ENCODE results near the gene ERC2.

ERC2 gene

DNA sequence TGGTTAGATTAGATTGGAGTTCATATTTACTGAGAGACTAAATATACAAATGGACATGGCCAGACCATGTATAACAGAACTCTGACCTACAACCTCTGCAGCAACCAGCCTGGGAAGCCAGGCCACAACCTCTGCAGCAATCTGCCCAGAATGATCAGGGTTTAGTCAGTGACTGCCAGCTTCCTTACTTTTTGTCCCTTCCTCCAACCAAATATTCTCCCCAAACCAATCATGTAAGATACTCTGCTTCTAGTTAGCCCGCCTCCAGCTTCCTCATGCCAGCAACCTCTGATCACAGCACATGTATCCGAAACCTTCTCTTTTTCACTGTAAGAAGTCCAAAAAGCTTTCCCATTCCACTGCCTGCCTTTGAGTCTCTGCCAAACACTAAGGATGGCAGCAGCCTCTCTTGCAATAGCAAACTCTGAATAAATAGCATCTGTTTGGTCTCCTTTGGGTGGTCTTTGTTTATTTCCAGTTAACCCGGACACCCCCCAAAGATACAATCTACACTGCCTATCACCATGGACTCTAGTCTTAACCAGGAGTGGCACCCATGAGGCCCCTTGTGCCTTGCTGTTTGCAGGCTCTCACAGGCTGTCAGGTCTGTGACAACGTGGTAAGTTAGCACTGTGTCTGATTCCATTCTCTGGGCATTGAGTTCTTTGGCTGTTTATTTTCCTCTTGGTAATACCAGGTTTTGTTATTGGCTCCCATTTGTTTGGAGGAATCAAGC, 102.2 kb downstream of the ERC2 start:
- no peak for DNase-seq

DNA sequence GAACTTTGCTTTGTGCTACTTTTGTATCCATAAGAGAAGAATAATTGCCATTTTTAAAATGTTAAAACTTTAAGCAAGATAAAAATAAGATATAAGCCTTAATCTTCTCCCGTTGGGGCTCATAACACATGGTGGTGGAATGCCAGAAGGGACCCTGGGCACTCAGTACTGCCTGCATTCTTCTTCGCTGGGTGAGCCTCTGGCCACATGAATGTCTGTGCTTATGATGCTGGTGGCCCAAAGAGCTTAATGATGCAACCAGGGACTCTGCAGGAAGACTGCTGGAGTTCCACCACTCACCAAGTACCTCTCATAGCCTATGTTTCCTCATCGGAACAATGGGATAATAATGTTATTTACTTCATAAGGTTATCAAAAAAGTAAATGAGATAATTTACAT, 103.6 kb downstream of the ERC2 start:
- no peak for DNase-seq

DNA sequence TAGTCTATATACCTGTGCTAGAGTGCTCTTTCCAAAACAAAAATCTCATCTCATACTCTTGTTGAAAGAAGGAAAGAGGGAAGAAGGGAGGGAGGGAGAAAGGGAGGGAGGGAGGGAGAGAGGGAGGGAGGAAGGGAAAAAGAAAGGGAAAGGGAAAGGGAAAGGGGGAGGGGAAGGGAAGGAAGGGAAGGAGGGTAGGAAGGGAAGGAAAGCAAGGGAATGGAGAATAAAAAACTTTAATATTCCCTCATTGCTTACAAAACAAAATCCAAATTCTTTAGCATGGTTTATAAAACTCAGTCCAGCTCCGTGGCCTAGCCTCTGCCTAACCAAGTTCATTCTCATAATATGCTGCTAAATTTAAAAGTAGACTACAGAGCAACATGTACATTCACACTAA, 104.5 kb downstream of the ERC2 start:
- no peak for DNase-seq

DNA sequence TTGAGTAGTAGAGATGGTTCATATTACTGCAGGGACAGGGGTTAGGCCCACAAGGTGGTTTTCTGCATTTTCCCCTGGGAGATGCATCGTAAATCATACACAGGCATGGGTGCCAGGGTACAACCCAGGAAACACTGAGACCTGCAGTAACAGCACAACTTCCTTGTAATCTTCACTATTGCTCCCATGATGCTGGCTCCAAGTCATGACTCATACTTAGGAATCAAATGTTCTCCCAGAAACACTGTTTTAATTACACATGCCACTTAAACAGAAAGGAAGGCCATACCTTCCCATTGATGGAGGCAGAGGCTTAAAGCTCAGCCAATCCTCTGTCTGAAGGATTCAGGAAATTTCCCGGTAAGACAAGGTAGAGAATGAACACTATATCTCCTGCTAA, 106.5 kb downstream of the ERC2 start:
- DNase-seq, result no peak

DNA sequence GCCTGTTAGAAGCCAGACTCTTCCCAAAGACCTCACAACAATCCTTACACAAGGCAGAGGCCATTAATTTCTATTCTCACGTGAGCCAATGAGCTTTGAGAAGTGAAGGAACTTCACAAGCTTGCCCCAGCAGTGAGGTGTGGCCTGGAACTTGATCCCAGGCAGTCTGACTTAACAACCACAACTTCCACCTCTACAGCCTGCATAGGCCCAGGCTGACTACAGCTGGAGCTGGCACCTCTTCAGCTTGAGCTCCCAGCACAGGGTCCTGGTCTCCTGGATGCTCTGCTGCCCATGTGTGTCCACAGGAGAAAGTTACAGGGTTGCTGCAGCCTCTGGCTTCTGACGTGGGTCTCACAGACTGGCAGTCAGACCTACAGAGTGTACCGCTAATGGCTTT, 111.0 kb downstream of the ERC2 start:
- no peak for DNase-seq

DNA sequence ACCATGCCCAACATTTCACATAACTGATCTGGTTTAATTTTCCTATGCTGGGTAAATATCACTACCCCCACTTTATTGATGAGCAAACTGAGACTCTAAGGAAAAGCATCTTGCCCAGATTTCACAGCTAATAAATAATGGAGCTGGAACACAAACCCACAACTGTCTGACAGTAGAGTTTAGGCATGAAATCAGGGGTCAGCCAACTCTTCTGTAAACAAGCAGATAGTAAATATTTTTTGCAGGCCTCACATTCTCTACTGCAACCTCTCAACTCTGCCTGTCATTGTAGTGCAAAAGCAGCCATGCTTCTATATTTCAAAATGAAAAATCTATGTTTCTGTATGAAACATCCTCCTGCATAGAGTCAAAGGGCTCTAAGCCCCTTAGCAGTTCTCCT, 111.5 kb downstream of the ERC2 start:
- DNase-seq, result no peak

DNA sequence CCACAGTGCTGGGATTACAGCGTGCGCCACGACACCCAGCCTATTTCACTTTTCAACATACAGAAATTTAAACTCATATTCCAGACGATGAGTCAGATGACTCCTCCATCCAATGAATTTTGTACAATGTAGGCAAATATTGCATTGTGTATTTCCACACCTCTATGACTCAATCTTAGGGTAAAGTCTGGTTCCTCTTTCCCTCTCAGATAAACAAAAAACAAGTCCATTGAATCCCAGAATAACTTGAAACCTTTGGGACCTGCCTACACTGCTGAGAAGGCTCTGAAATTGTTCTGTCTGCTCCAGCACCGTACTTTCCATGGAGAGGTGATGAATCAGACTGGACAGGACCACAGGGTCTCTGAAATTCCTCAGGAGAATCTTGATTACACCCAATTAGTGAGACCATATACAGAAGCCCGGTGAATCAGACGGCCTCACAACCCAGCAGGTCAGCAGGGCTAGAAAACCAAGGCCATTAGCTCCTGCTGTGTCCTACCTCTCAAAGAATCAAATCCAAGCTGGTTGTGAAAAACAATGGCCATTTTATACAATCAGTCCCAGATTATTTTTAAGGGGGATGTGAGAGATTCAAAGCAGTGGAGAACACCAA, 112.6 kb downstream of the ERC2 start:
- DNase-seq, result no peak

DNA sequence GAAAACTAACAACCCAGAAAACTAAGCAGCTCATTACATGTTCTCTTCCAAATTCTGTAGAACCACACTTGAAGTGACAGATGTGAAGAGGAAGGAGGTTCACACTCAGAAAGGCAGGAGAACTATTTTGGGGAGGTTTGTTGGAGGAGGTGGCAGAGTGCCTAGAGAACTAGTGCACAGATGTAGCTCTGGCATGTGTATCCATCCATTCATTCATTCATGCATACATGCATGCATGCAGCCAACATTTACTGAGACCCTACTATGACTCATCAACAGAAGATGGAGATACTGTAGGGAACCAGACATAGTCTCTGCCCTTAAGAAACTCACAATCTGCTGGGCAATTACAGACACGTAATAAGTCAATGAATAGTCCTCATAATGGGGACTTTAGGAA, 116.7 kb downstream of the ERC2 start:
- DNase-seq, result no peak

DNA sequence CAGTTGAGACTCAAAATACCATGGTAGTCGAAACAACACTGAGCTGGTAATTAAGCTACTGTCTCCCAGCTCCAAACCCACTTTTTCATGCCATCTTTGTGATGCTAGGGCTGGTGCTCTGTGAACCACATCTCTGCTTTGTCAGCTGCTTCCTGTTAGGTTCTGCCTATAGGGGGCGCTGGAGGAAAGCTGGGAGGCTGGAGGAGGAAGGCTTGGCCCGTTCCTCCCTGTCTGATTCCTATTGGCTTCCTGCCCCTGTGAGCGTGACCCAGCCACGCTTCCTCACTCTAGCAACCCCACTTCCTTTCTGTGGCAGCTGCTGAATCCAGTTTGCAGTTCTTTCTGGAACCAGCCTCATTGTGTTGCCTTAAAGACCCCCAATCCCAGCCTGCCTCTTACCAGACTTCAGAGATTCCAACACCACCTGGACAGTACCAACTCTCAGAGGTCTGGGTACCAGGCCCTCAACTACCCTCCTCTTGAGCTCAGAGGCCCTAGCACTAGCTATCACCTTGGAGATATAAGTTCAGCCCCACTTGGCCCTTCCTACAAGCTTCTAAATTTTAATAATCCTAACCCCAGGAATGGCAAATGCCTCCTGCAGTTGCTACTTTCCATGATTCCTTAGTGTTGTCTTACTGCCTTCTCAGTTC, 120.9 kb downstream of the ERC2 start:
- DNase-seq, result peak; percentile 47

DNA sequence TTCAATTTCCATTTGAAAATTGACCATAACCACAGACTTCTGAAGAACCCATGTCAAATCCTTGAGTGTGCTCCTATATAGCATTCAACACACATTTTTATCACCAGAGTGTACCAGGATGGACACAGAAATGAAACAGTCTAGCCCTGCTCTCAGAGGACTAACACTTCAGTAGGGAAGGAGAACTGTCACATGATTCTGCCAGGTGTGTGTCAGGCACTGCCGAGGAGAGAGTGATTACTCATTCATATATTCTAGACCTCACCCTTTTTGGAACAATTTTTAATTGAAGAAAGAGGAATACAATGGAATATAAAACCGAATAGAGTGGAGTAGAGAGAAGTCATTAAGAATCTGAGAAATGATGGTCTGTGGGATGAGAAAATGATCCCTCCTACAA, 125.8 kb downstream of the ERC2 start:
- DNase-seq, result no peak

DNA sequence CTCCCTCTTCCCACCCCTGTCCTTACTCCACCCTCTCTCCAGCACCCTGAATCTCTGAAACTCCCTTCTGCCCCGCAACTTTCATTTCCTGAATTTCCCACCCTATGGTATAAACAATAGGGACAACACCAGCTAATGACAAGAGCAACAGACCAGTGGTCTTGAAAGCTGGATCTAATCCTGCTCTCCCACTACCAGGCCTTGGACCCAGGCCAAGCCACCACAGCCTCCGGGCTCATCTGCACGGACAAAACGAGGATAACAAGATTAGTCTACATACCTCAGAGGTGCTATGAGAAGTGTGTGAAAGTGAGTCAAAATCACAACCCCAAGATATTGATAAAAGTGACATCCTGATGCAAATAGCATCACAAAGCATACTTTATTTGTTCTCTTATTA, 128.6 kb downstream of the ERC2 start:
- no peak for DNase-seq

DNA sequence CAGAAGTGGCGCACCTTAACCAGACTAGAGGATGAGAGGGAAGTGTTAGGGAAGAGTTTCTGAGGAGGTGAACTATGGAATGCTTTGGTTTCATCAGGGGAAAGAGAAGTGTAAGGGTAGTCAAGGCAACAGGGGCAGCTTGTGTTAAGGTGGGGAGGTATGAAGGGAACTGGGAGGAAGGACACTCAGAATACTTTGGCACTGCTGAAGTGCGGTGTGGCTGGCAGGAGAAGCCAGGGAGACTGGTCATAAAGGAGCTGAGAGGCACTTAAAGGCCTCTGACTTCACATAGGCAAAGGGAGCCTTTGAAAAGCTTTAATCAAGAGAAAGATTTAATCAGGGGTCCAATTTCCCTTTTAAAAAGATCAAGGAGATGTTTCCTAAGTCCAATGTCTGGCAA, 129.0 kb downstream of the ERC2 start:
- DNase-seq, result no peak

DNA sequence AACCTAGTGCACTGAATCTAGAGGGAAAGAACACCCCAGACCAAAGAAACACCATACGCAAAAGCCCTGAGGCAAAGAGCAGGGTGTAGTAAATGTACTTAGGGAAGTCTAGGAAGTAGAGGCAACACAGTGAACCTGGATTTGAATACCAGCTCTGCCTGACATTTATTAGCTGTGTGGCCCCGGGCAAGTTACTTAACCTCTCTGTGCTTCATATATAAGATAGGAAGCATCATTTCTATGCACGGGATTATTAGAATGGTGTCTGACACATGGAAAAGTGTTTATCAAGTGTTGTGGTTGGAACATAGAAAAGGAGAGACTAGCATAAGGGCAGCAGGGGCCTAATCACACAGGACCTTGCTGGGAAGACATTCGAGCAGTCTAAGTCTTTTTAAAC, 132.2 kb downstream of the ERC2 start:
- no peak for DNase-seq

DNA sequence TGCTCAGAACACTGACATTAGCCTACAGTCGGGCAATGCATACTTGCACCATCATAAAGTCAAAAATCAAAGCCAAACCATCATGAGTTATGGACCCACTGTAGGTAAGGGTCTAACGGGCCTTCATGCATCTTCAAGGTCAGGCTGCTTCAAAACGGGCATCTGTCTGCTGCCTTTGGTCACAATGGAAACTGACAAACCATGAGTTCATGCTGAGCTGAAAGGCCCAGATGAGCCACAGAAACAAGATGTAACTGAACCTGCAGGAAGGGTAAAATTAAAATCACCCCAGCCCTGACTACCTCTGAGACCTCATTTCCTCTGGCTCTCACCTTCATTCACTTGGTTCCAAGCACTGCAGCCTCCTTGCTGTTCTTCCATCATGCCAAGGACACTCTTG, 143.8 kb downstream of the ERC2 start:
- no peak for DNase-seq

DNA sequence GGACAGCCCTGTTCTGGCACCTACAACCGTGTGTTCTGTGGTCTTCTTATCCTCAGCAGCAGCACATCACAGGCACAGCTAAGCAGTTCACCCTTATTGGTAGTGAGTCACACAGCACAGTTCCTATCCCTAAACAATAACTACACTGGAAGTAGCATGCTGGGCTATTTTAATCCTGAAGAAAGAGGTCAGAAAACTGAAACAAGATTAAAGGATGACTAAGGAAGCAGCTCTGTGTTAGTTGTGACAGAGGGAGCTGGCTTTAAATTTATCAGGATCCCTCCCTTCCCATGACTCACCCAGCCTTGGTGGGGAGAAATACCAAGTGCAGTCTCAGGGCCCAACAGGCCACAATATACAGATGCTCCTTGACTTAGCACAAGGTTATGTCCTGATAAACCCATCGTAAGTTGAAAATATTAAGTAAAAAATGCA, 144.3 kb downstream of the ERC2 start:
- DNase-seq, result no peak

DNA sequence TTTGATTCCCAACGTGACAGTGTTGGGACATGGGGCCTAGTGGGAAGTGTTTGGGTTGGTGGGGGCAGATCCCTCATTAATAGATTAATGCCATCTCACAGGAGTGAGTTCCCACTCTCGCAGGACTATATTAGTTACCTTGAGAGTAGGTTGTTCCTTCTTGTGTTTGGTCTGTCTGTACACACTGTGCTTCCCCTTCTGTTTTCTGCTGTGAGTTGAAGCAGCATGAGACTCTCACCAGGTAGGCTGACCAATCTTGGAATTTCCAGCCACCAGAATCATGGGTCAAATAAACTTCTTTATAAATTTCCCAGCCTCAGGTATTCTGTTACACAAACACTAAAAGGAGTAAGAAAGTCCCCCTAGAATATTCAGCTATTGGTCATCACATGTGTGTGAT, 145.4 kb downstream of the ERC2 start:
- DNase-seq, result no peak

DNA sequence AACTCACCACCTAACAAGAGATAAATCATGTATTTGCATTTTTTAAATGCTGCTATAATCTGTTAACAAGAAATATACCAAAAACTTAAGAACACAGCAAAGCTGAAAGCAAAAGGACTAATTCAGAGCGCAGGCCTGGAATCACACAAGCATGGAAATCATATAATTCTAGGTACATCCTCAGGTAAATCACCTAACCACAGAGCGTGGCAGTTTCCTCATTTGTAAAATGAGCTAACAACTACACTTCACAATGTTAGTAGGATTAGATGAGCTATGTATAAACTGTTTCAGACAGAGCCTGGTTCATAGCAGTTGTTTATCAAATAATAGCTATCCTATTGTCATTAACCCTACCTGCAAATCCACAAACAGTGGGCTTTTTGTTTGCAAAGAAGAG, 146.4 kb downstream of the ERC2 start:
- no peak for DNase-seq

DNA sequence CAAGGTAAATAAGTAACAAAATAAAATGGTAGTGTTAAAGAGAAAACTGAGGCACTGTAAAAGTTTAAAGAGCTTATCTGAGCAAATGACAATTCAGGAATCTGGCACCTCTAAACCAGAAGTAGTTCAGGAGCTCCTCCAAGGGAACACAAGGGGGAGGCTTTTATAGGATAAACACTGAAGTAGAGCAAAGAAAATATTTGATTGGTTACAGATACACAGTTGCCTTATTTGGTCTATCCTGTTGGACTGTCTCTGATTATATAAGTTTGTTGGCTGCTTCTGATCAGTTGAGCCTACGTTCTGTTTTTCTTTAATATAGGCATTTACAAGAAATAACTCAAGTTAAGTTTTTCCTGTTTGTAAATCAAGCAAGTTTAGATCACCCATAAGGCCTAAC, 146.9 kb downstream of the ERC2 start:
- DNase-seq, result no peak

DNA sequence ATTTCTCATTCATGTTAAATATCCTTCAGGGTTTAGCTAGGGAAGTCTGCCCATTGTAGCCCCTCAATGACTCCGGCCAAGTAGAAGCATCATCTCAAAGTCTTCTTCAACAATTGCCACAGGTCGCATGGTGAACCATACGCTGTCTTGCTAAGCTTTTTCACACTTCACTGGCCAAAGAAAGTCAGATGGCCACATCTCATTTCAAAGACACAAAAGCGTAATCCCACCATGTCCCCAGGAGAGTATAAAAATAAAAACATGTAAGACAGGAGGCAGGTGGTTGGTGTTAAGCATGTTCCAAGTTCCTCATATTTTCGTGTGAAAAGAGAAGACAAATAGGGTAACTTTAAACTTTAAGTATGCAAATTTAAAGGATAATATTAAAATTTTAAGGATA, 147.4 kb downstream of the ERC2 start:
- DNase-seq, result no peak

DNA sequence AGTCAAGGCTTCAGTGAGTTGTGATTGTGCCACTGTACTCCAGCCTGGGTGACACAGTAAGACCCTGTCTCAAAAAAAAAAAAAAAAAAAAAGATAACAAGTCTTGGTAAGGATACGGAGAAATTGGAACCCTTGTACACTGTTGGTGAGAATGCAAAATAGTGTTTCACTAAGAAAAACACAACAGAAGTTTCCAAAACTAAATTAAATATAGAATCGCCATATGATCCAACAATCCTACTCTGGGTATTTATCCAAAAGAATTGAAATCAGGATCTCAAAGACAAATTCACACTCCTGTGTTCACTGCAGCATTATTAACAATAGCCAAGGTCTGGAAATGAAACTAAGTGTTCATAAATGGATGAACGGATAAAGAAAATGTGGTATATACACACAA, 149.4 kb downstream of the ERC2 start:
- no peak for DNase-seq

DNA sequence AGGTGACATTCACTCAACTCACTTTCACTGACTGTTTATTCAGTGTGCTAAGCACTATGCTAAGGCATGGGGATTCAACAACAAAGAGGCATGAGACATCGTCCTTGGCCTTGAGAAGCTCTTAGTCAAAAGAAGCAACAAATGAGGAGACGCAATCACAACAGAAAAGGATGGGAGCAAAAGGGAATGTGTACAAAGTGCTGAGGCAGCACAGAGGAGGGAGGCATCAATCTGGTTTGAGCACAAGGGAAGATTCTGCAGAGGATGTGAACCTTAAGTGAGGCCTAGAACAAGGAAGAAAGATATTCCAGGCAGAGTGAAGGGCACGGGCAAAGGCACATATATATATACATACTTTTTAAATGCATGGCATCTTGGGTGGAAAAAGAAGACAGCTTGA, 151.3 kb downstream of the ERC2 start:
- no peak for DNase-seq

DNA sequence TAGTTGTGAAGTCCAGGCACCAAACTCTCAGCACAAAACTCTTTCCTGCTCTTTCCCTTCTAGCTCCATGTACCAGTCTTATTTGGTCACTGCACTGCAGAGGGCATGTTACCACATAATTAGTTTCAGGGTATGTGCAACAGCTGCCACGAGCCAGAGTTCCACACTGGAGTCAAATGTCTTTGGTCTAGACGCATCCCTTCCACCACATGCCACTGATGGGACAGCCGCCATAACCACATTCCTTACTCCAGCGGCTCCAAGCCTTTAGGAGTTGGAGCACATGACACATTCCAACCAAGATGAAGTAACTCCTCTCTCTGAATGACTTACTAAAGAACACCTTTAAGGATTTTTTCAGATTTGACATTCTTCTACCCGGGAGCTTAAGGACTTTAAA, 153.4 kb downstream of the ERC2 start:
- DNase-seq, result peak; percentile 69

DNA sequence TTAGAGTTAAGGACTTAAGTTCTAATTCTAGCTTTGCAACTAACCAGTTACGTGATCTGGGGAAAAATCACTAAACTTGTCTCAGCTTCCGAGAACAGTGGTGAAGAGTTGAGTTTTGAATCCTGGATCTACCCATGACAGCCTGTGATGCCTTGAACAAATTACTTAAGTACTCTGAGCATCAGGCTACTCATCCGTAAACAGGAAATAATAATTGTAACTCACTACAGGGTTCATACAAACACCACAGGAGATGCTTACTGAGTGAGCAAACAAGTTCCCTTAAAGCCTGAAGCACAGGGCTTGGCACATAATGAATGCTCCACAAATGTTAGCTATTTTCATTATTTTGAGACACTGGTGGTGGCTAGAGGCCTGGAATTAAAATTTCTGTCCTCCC, 158.8 kb downstream of the ERC2 start:
- no peak for DNase-seq

DNA sequence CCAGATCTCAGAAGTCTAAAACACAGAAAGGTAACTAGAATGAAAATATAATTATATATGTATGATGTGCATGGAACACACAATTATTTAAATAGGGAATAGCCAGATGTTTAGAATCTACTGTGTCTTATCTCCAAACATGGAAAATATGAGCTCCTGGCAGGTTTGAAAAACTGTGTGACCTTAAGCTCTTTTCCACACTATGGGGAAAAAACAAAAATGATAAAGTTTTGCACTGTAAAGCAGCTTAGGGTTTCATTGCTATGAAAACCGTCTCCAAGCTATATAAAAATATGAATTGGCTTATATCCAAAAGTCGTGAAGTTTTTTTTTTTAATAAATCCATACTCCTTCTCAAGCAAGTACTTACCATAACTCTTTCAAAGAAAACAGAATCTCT, 159.8 kb downstream of the ERC2 start:
- DNase-seq, result no peak

DNA sequence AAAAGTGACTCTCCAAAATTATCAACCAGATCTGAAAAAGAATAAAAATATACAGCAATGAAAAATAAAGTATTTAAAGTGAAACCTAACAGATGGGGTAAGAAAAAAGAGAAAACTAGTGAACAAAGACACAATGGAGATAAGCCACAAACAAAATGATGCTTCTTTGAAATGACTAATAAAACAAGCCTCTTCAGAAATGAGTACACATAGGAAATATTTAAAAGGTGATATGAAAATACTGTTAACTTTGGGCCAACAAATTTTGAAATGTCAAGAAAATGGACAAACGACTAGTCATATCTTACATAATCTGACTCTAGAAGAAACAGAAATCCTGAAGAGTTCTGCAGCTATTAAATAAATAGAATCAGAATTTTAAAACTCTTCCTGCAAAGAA, 164.2 kb downstream of the ERC2 start:
- no peak for DNase-seq
